ENCODE measurements around the gene DHDH. TPM values are rescaled to one million over a fixed set of nuclear protein-coding genes. Genes with fewer than 3 reads are reported as not detected.

The DHDH gene
- total and polyA plus RNA-seq, 2 of the 13 experiments (the other 11 are each of a cell fraction or from before 2014, with no cell fraction given) = 0.13 to 0.91 TPM

DNA sequence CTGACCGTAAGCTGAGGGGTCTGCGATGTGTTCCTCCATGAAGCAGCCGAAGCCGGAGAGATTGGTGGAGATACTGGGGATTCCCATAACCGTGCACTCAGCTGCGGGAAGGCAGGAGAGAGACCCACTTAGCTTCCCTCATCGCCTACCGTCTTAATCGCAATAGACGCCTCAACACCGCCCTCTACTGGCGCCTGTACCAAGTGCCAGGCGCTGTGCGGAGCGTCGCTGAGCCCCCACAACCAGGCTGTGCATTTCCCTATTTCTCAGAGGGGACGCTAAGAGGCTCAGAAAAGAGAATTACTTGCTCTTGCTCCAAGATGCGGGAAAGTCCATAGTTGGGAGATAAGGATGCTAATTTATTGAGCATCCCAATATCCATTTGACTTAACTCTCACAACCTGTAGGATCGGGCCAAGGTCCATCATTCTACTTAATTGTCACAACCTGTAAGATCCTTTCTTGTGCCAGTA lies 37.5 kb downstream of the DHDH start (continued):
- TF ChIP-seq THAP11 (CRISPR knock-in tag; IDR thresholded peaks at IDR 0.05) = peak; percentile 78
- TF ChIP-seq ZSCAN20 (CRISPR knock-in tag; IDR thresholded peaks at IDR 0.05; ENCODE audit: borderline replicate concordance) = no peak
- TF ChIP-seq GATA4 (IDR thresholded peaks at IDR 0.05; ENCODE audit: borderline replicate concordance, low read depth) = no peak
- TF ChIP-seq ZZZ3 (CRISPR knock-in tag; IDR thresholded peaks at IDR 0.05; ENCODE audit: borderline replicate concordance) = no peak
- peak; percentile 44; the same call in 1 of the 2 replicates for TF ChIP-seq MED1 (CRISPR knock-in tag; IDR thresholded peaks at IDR 0.05)
- TF ChIP-seq, protein P1, sequence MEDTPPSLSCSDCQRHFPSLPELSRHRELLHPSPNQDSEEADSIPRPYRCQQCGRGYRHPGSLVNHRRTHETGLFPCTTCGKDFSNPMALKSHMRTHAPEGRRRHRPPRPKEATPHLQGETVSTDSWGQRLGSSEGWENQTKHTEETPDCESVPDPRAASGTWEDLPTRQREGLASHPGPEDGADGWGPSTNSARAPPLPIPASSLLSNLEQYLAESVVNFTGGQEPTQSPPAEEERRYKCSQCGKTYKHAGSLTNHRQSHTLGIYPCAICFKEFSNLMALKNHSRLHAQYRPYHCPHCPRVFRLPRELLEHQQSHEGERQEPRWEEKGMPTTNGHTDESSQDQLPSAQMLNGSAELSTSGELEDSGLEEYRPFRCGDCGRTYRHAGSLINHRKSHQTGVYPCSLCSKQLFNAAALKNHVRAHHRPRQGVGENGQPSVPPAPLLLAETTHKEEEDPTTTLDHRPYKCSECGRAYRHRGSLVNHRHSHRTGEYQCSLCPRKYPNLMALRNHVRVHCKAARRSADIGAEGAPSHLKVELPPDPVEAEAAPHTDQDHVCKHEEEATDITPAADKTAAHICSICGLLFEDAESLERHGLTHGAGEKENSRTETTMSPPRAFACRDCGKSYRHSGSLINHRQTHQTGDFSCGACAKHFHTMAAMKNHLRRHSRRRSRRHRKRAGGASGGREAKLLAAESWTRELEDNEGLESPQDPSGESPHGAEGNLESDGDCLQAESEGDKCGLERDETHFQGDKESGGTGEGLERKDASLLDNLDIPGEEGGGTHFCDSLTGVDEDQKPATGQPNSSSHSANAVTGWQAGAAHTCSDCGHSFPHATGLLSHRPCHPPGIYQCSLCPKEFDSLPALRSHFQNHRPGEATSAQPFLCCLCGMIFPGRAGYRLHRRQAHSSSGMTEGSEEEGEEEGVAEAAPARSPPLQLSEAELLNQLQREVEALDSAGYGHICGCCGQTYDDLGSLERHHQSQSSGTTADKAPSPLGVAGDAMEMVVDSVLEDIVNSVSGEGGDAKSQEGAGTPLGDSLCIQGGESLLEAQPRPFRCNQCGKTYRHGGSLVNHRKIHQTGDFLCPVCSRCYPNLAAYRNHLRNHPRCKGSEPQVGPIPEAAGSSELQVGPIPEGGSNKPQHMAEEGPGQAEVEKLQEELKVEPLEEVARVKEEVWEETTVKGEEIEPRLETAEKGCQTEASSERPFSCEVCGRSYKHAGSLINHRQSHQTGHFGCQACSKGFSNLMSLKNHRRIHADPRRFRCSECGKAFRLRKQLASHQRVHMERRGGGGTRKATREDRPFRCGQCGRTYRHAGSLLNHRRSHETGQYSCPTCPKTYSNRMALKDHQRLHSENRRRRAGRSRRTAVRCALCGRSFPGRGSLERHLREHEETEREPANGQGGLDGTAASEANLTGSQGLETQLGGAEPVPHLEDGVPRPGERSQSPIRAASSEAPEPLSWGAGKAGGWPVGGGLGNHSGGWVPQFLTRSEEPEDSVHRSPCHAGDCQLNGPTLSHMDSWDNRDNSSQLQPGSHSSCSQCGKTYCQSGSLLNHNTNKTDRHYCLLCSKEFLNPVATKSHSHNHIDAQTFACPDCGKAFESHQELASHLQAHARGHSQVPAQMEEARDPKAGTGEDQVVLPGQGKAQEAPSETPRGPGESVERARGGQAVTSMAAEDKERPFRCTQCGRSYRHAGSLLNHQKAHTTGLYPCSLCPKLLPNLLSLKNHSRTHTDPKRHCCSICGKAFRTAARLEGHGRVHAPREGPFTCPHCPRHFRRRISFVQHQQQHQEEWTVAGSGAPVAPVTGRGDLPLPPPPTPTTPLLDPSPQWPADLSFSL (CRISPR knock-in tag; IDR thresholded peaks at IDR 0.05) = no peak
- TF ChIP-seq ZNF224 (CRISPR knock-in tag; IDR thresholded peaks at IDR 0.05) = no peak
- TF ChIP-seq CC2D1A (CRISPR knock-in tag; IDR thresholded peaks at IDR 0.05) = no peak
- no peak for TF ChIP-seq ELF3 (CRISPR knock-in tag; IDR thresholded peaks at IDR 0.05)
- no peak for TF ChIP-seq SOX6 (IDR thresholded peaks at IDR 0.05)
- 0 out of 2 replicates have a peak, but pooled peaks have one; percentile 34 for TF ChIP-seq SOX6 (CRISPR knock-in tag; IDR thresholded peaks at IDR 0.05)
- TF ChIP-seq CCDC6 (CRISPR knock-in tag; IDR thresholded peaks at IDR 0.05) = no peak
- TF ChIP-seq ZNF317 (CRISPR knock-in tag; IDR thresholded peaks at IDR 0.05) = no peak
- no peak for TF ChIP-seq SATB2 (CRISPR knock-in tag; IDR thresholded peaks at IDR 0.05)
- no peak for TF ChIP-seq ZNF256 (CRISPR knock-in tag; conservative IDR thresholded peaks at IDR 0.05)
- no peak for TF ChIP-seq ZNF558 (CRISPR knock-in tag; IDR thresholded peaks at IDR 0.05; ENCODE audit: borderline replicate concordance)
- no peak for TF ChIP-seq ZFP36 (IDR thresholded peaks at IDR 0.05; ENCODE audit: borderline replicate concordance, low read depth, low read length, partially characterized antibody)
- TF ChIP-seq HNRNPH1 (optimal IDR thresholded peaks at IDR 0.05; ENCODE audit: low read depth, low read length) = no peak
- no peak for TF ChIP-seq ZNF264 (CRISPR knock-in tag; IDR thresholded peaks at IDR 0.05)
- no peak for TF ChIP-seq ZNF484 (CRISPR knock-in tag; IDR thresholded peaks at IDR 0.05; ENCODE audit: borderline replicate concordance, low read depth)
- TF ChIP-seq ZNF83 (CRISPR knock-in tag; IDR thresholded peaks at IDR 0.05; ENCODE audit: borderline replicate concordance) = no peak
- TF ChIP-seq, protein P2, sequence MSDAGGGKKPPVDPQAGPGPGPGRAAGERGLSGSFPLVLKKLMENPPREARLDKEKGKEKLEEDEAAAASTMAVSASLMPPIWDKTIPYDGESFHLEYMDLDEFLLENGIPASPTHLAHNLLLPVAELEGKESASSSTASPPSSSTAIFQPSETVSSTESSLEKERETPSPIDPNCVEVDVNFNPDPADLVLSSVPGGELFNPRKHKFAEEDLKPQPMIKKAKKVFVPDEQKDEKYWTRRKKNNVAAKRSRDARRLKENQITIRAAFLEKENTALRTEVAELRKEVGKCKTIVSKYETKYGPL (CRISPR knock-in tag; IDR thresholded peaks at IDR 0.05) = no peak
- TF ChIP-seq RAD21 (CRISPR knock-in tag; IDR thresholded peaks at IDR 0.05) = peak; percentile 90
- TF ChIP-seq ZFP82 (CRISPR knock-in tag; IDR thresholded peaks at IDR 0.05; ENCODE audit: borderline replicate concordance) = no peak
- TF ChIP-seq ZNF616 (CRISPR knock-in tag; IDR thresholded peaks at IDR 0.05; ENCODE audit: low read depth) = no peak
- peak; percentile 68 for TF ChIP-seq XRCC5 (optimal IDR thresholded peaks at IDR 0.05; ENCODE audit: low read length)
- no peak for TF ChIP-seq IKZF4 (CRISPR knock-in tag; IDR thresholded peaks at IDR 0.05; ENCODE audit: borderline replicate concordance, low read depth, not compliant biosample characterization)
